HL-60 (cell line): ENCODE results near the gene KIF2A.

Experiments
- CTCF ChIP-seq: IDR thresholded peaks from one replicate; pipeline ENCODE4 v1.5.1; 2011; ENCODE audit warnings: low read length, control low read depth, inconsistent platforms; ENCODE audit not compliant: insufficient read depth
- GABPA ChIP-seq: IDR thresholded peaks from 2 replicates; pipeline ENCODE4 v1.6.1; 2012; ENCODE audit warnings: low read depth
- POLR2AphosphoS5 ChIP-seq: IDR thresholded peaks from 2 replicates; pipeline ENCODE4 v1.6.1; 2012; ENCODE audit warnings: low read depth

- TF ChIP-seq POLR2AphosphoS5 (no peak), CTCF (no peak), GABPA (no peak)
These were observed 34.4 kb downstream of the KIF2A start for GRCh38 chr5:62340392-62340791.
